CD4-positive, alpha-beta T cell treated with Interleukin-2 at 100 ng/mL for 4 hours (primary cell): ENCODE data around the gene CTCF.
"Not testable (repeated sequence)": the region's sequence is repeated elsewhere in the genome, so short reads cannot be mapped to it uniquely, and the experiment has no call there.

Source experiments
- DNase-seq: peaks from one replicate; pipeline ENCODE4 v3.0.0-alpha.2; 2020; ENCODE audit warnings: low spot score

Gene CTCF

GRCh38 chr16:67562526-67562917, at the start of gene CTCF:
TSS of gene CTCF (plus strand) at chr16:67562526. CDS start at chr16:67610833, 48,307 bp downstream.
- DNase-seq = peak; percentile 85

GRCh38 chr16:67513892-67514291, 48.4 kb upstream of the CTCF start:
- DNase-seq = not testable (repeated sequence)

- DNase-seq = peak; percentile 85
Measured at GRCh38 chr16:67514382-67514828, 47.9 kb upstream of the CTCF start.

- DNase-seq = no peak
Measured at GRCh38 chr16:67516296-67517154, 45.8 kb upstream of the CTCF start.

- DNase-seq = no peak
Measured at GRCh38 chr16:67517155-67517445, 45.2 kb upstream of the CTCF start.

- DNase-seq = no peak
Measured at GRCh38 chr16:67517661-67518423, 44.5 kb upstream of the CTCF start.

GRCh38 chr16:67518676-67519075, 43.6 kb upstream of the CTCF start:
- no peak for DNase-seq

GRCh38 chr16:67519242-67519641, 43.1 kb upstream of the CTCF start:
- no peak for DNase-seq

- DNase-seq = peak; percentile 99
Measured at GRCh38 chr16:67521095-67521804, 41.1 kb upstream of the CTCF start.

- no peak for DNase-seq
Measured at GRCh38 chr16:67525176-67525860, 37.0 kb upstream of the CTCF start.

GRCh38 chr16:67526149-67526791, 36.1 kb upstream of the CTCF start:
- no peak for DNase-seq

GRCh38 chr16:67528222-67528869, 34.0 kb upstream of the CTCF start, which contains the start of gene RIPOR1:
TSS of gene RIPOR1 (plus strand) at chr16:67528829. CDS start at chr16:67538447, 9,618 bp downstream.
- peak; percentile 32 for DNase-seq

- no peak for DNase-seq
Measured at GRCh38 chr16:67528870-67529581, 33.3 kb upstream of the CTCF start.

- DNase-seq = no peak
Measured at GRCh38 chr16:67529582-67530012, 32.7 kb upstream of the CTCF start.

- DNase-seq = no peak
Measured at GRCh38 chr16:67530013-67530939, 32.0 kb upstream of the CTCF start.

- no peak for DNase-seq
Measured at GRCh38 chr16:67531247-67531646, 31.1 kb upstream of the CTCF start.

- DNase-seq = no peak
Measured at GRCh38 chr16:67533024-67533560, 29.2 kb upstream of the CTCF start.

- DNase-seq = not testable (repeated sequence)
Measured at GRCh38 chr16:67533987-67534386, 28.3 kb upstream of the CTCF start.

GRCh38 chr16:67534431-67534830, 27.9 kb upstream of the CTCF start:
- DNase-seq = no peak
